HepG2 (cell line): ENCODE results near the gene WWC1. TPM values are rescaled to one million over a fixed set of nuclear protein-coding genes. Genes with fewer than 3 reads are reported as not detected.

Source experiments
- FOXJ3 ChIP-seq: sonication (generic); formaldehyde crosslinking; IDR thresholded peaks from 2 replicates; pipeline ENCODE4 v1.4.0; 2020; ENCODE audit warnings: missing genetic modification reagents, mild to moderate bottlenecking, borderline replicate concordance
- JUND ChIP-seq: sonication (generic); formaldehyde crosslinking; IDR thresholded peaks from 2 replicates; pipeline ENCODE4 v1.8.0; 2022; ENCODE audit warnings: mild to moderate bottlenecking, missing genetic modification reagents
- KDM3A ChIP-seq: IDR thresholded peaks from 2 replicates; pipeline ENCODE4 v1.6.1; 2018; ENCODE audit warnings: low read depth, missing compliant biosample characterization
- MLXIP ChIP-seq: sonication (generic); formaldehyde crosslinking; IDR thresholded peaks from 2 replicates; pipeline ENCODE4 v1.9.0; 2021; ENCODE audit warnings: missing genetic modification reagents, borderline replicate concordance
- NBN ChIP-seq: fragments of 450-650 bp; conservative IDR thresholded peaks from 2 replicates; pipeline ENCODE4 v1.6.1; 2017
- NCOA5 ChIP-seq: sonication (generic); formaldehyde crosslinking; IDR thresholded peaks from 2 replicates; pipeline ENCODE4 v1.4.0; 2020; ENCODE audit warnings: missing genetic modification reagents
- SOX6 ChIP-seq, 2 experiments: fragments of 450-650 bp in 1 of 2; sonication (generic) in 1 of 2; formaldehyde crosslinking in 1 of 2; IDR thresholded peaks; 2 replicates each; pipeline versions ENCODE4 v1.4.0 to v1.6.1; 2017 to 2020; ENCODE audit warnings: antibody characterized with exemption in 1 of 2, mild to moderate bottlenecking in 1 of 2, missing genetic modification reagents in 1 of 2
- ZNF224 ChIP-seq: sonication (generic); formaldehyde crosslinking; IDR thresholded peaks from 2 replicates; pipeline ENCODE4 v1.5.0; 2020; ENCODE audit warnings: mild to moderate bottlenecking, missing genetic modification reagents
- ZNF350 ChIP-seq: sonication (generic); formaldehyde crosslinking; IDR thresholded peaks from 2 replicates; pipeline ENCODE4 v1.4.0; 2020; ENCODE audit warnings: mild to moderate bottlenecking, low read depth, missing genetic modification reagents, borderline replicate concordance
- ZNF44 ChIP-seq: sonication (generic); formaldehyde crosslinking; IDR thresholded peaks from 2 replicates; pipeline ENCODE4 v1.5.1; 2020; ENCODE audit warnings: mild to moderate bottlenecking, missing genetic modification reagents
- ZNF777 ChIP-seq: sonication (generic); formaldehyde crosslinking; IDR thresholded peaks from 2 replicates; pipeline ENCODE4 v1.4.0; 2020; ENCODE audit warnings: missing genetic modification reagents
- ZNF839 ChIP-seq: sonication (generic); formaldehyde crosslinking; IDR thresholded peaks from 2 replicates; pipeline ENCODE4 v1.4.0; 2020; ENCODE audit warnings: missing genetic modification reagents, mild to moderate bottlenecking, borderline replicate concordance
- polyA plus RNA-seq, 8 experiments: library from polyadenylated mRNA; depleted of rRNA in 3 of 8; stranded (reverse) in 7 of 8; unstranded in 1 of 8; fragments of >200 nt; fragmentation: Illumina TruSeq in 4 of 8; extraction: Trizol in 4 of 8; gene quantifications; 2 replicates each; pipeline versions ENCODE4 v1.2.1 to v1.2.3, GENCODE V29; 2011 to 2016; ENCODE audit warnings: low read depth in 4 of 8, missing spikeins in 1 of 8, mixed read lengths in 1 of 8; ENCODE audit not compliant: insufficient read depth in 1 of 8
- total RNA-seq, 5 experiments: library from RNA; depleted of rRNA; stranded (reverse); fragments of >200 nt; fragmentation: Illumina TruSeq; extraction: Trizol; gene quantifications; 2 replicates each; pipeline ENCODE4 v1.2.3, GENCODE V29; 2016; ENCODE audit warnings: low read depth in 1 of 5
- TF ChIP-seq, protein P1 (sequence below): sonication (generic); formaldehyde crosslinking; IDR thresholded peaks from 2 replicates; pipeline ENCODE4 v1.5.0; 2020; ENCODE audit warnings: mild to moderate bottlenecking, missing genetic modification reagents, borderline replicate concordance

The WWC1 gene
- total and polyA plus RNA-seq, 2 of the 13 experiments (the other 11 are each of a cell fraction or from before 2014, with no cell fraction given) = 8.3 to 17.9 TPM

- TF ChIP-seq ZNF350 (CRISPR knock-in tag) = peak; percentile 25; the same call in 1 of the 2 replicates
- TF ChIP-seq NBN = no peak
- no peak for TF ChIP-seq SOX6 (IDR thresholded peaks at IDR 0.05)
- peak; percentile 85 for TF ChIP-seq SOX6 (CRISPR knock-in tag; IDR thresholded peaks at IDR 0.05)
- TF ChIP-seq ZNF44 (CRISPR knock-in tag) = no peak
- no peak for TF ChIP-seq KDM3A
- no peak for TF ChIP-seq ZNF839
- TF ChIP-seq MLXIP (CRISPR knock-in tag) = no peak
- no peak for TF ChIP-seq ZNF777 (CRISPR knock-in tag)
- peak; percentile 54; the same call in 1 of the 2 replicates for TF ChIP-seq FOXJ3 (CRISPR knock-in tag)
- TF ChIP-seq NCOA5 (CRISPR knock-in tag) = no peak
- TF ChIP-seq ZNF224 (CRISPR knock-in tag) = no peak
- TF ChIP-seq, protein P1, sequence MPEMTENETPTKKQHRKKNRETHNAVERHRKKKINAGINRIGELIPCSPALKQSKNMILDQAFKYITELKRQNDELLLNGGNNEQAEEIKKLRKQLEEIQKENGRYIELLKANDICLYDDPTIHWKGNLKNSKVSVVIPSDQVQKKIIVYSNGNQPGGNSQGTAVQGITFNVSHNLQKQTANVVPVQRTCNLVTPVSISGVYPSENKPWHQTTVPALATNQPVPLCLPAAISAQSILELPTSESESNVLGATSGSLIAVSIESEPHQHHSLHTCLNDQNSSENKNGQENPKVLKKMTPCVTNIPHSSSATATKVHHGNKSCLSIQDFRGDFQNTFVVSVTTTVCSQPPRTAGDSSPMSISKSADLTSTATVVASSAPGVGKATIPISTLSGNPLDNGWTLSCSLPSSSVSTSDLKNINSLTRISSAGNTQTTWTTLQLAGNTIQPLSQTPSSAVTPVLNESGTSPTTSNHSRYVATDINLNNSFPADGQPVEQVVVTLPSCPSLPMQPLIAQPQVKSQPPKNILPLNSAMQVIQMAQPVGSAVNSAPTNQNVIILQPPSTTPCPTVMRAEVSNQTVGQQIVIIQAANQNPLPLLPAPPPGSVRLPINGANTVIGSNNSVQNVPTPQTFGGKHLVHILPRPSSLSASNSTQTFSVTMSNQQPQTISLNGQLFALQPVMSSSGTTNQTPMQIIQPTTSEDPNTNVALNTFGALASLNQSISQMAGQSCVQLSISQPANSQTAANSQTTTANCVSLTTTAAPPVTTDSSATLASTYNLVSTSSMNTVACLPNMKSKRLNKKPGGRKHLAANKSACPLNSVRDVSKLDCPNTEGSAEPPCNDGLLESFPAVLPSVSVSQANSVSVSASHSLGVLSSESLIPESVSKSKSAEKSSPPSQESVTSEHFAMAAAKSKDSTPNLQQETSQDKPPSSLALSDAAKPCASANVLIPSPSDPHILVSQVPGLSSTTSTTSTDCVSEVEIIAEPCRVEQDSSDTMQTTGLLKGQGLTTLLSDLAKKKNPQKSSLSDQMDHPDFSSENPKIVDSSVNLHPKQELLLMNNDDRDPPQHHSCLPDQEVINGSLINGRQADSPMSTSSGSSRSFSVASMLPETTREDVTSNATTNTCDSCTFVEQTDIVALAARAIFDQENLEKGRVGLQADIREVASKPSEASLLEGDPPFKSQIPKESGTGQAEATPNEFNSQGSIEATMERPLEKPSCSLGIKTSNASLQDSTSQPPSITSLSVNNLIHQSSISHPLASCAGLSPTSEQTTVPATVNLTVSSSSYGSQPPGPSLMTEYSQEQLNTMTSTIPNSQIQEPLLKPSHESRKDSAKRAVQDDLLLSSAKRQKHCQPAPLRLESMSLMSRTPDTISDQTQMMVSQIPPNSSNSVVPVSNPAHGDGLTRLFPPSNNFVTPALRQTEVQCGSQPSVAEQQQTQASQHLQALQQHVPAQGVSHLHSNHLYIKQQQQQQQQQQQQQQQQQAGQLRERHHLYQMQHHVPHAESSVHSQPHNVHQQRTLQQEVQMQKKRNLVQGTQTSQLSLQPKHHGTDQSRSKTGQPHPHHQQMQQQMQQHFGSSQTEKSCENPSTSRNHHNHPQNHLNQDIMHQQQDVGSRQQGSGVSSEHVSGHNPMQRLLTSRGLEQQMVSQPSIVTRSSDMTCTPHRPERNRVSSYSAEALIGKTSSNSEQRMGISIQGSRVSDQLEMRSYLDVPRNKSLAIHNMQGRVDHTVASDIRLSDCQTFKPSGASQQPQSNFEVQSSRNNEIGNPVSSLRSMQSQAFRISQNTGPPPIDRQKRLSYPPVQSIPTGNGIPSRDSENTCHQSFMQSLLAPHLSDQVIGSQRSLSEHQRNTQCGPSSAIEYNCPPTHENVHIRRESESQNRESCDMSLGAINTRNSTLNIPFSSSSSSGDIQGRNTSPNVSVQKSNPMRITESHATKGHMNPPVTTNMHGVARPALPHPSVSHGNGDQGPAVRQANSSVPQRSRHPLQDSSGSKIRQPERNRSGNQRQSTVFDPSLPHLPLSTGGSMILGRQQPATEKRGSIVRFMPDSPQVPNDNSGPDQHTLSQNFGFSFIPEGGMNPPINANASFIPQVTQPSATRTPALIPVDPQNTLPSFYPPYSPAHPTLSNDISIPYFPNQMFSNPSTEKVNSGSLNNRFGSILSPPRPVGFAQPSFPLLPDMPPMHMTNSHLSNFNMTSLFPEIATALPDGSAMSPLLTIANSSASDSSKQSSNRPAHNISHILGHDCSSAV (CRISPR knock-in tag) = no peak
- peak; percentile 86; the same call in 1 of the 2 replicates for TF ChIP-seq JUND (CRISPR knock-in tag)
These were observed 70.8 kb downstream of the WWC1 start (continued) for GRCh38 chr5:168362097-168362885.
